Activated CD4-positive, alpha-beta T cell treated with anti-CD3 and anti-CD28 coated beads, Interleukin-2, amount 50 U/mL, for 16 hours (primary cell): ENCODE measurements around the gene DDIT4.

ENCODE experiments used
- DNase-seq: peaks from one replicate; pipeline ENCODE4 v3.0.0-alpha.2; 2020

Gene DDIT4

DNA sequence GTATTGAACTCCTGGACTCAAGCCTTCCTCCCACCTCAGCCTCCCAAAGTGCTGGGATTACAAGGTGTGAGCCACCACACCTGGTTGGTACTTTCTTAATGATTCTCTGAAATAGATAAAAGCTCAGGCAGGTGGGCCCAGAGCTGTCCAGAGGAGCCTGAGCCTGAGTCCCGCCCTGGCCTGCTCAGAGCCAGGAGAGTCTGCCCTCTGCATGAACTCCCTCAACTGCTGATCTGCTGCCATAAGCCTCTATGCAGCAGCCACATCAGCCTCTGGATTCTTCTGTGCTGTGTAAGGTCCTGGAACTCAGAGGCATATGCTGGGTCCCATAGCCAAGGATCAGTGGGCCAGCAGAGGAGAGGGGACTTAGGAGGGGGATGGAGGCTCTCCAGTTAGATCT lies 23.1 kb upstream of the DDIT4 start:
- no peak for DNase-seq

DNA sequence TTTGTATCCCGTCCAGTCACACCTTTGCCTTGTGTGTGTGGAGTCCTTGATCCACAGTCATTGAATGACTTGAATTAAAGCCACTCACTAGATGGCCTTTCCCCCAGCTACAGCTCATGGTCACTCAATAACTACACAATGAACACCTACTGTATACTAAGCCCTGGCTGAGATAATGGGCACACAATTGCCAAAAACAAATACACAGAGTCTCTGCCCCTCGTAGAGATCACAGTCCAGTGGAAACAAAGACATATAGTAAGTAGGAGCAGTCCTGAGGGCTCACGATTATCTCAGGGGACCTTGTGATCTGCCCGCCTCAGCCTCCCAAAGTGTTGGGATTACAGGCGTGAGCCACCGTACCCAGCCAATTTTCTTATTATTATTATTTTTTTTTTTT lies 22.1 kb upstream of the DDIT4 start:
- no peak for DNase-seq

DNA sequence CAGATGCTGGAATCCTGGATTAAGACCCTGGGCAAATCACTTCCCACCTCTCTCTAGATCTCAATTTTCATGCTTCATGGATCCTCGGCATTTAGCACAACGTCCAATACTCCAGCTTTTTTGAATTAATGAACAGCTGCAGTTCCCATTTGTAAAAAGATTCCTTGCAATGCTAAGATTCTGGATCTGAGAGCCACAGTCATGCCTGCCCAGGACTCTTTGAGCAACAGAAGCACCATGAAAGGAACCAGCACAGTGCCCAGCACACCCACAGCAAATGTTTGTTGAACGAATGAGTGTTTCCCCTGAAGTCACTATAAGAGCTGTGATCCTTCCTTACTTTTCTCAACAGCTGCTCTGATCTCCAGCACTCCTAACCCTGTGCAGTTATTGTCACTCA lies 20.8 kb upstream of the DDIT4 start:
- no peak for DNase-seq

DNA sequence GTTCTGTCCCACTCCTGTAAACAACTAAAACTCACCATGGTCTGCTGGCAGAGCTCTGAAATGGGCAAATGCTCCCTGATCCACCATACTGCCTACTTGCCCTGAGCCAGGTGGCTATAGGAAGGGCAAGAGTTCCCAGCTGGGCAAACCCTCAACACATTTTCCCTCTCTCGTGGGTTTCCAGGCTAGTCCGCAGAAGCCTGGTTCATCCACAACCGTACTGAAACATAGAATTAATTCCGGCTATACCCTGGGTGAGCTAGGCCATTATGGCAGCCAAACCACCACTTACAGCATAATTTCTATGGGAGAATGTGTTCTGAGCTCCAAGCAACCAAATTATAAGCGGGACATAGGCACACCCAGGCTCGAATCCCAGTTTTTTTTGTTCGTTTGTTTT lies 20.1 kb upstream of the DDIT4 start:
- no peak for DNase-seq

DNA sequence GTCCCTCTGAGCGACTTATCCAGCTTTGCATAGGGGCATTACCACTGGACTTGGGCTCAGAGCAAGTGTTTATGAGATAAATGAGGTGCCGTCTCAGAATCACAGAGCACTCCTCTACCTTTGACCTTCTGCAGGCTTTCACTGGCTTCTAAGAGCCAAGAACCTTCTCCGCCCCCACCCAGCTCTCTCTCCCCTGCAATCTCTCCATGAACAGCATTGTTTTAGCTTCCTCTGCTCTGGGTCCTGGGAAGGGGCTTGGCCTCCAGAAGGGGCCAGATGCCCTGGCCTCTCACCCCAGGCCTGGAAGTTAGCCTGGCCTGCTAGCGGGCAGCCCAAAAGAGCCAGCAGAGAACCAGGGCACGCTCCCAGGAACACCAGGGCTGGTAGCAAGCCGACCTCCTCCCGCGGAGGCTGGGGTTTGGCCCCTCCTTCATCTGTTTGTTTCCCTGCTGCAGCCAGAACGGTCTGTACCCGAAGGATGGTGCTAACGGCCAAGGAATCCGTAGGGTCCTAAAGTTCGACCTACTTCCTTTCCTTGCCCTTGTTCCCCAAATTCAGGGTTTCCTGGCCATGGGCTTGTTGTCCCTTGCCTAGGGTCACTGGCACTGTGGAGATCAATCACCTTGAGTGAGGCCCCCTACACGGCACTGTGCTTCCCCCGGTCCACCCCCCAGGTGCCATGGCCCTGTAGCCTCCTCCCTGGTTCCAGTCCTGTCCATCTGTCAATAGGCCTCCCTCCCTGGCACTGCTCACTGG lies 18.7 kb upstream of the DDIT4 start:
- no peak for DNase-seq

DNA sequence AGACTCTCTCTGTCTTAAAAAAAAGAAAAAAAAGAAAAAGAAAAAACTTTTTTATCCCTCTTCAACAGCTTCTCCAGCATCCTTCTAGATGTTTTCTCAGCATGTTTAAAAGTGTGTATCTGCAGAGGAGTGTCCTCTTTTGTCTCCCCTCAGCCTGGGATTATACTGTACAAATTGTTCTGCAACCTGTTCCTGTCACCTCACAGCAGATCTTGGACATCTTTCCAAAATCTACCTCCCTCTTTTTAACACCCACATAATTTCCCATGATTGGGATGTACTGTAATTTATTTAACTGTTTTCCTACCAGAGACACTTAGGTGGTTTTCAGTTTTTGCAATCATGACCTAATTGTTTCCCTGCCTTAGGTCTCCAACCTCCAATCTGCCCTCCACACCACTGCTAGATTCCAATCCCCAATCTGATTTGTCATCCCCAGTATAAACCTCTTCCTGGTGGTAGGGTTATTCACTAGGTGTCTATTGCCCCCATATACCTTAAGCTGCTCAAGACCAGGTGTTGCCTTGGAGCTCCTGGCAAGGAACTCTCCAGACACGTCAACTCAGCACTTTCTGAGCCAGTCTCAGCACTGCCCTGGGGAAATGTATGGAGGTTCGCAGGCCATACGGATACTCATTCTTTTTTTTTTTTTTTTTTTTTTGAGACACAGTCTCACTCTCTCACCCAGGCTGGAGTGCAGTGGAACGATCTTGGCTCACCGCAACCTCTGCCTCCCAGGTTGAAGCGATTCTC lies 17.6 kb upstream of the DDIT4 start:
- DNase-seq: no peak

GRCh38 chr10:72257051-72257892 lies 16.5 kb upstream of the DDIT4 start:
- DNase-seq: no peak

- DNase-seq: no peak
Observed at GRCh38 chr10:72258617-72259016, 15.1 kb upstream of the DDIT4 start.

GRCh38 chr10:72259491-72260238 lies 14.1 kb upstream of the DDIT4 start:
- no peak for DNase-seq

GRCh38 chr10:72260239-72260975 lies 13.3 kb upstream of the DDIT4 start:
- DNase-seq: peak; percentile 95

DNA sequence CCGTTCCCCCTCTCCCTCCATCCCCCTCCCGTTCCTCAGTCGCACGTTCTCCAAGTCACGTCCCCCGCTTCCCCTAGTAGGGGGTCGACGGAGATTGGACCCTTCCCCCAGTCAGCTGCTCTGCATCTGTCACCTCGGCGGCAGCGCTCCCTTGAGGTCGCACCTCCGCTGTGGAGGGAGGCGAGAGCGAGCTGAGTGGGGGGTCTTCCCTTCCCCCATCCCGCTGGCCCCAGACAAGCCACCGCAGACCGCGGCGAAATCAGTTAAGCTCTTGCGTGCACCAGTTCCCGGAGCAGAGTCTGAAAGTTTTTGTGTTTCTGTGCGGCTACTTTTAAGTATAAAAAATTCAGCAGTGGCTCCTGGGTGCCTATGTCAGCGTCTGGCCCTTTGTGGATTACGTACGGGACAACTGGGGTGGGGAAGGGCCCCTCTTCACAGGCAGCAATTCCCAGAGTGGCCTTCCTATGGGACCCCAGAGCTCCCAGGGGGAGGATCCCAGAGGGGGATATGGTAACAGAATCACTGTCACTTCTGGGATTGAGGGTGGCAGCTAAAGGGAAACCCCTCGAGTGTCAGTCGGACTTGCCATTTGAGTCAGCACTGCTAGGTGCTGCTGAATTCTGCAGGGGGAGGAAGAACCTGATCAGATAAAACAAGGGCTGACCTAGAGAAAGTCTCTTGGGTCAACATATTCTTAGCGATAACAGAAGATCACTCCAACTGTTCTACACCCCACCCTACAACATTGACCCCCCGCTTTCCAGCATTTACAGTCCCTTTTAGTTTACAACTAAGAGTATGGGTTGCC lies 12.5 kb upstream of the DDIT4 start:
- peak; percentile 91 for DNase-seq

- no peak for DNase-seq
Observed at GRCh38 chr10:72261784-72262404, 11.8 kb upstream of the DDIT4 start.

GRCh38 chr10:72263613-72264241 lies 10.0 kb upstream of the DDIT4 start:
- DNase-seq: no peak

GRCh38 chr10:72264536-72264935 lies 9.2 kb upstream of the DDIT4 start:
- no peak for DNase-seq

DNA sequence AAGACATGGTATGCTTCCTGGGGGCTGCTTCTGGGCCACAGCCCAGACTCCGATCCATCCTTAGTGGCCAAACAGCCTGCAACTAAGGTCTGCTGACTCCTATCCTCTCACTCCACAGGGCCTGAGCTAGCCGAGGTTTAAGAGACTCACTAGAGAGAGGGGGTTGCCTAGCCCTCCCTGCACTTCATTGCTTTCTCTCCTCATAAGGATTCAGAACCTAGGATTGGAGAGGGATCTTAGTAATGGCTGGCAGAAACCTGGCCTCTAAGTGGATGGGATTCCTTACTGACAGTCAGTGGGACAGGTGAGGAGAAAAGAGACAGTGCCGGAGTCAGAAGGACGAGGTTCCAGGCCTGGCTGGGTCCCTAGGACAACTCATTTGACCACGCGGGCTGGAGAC lies 8.2 kb upstream of the DDIT4 start:
- DNase-seq: no peak

DNA sequence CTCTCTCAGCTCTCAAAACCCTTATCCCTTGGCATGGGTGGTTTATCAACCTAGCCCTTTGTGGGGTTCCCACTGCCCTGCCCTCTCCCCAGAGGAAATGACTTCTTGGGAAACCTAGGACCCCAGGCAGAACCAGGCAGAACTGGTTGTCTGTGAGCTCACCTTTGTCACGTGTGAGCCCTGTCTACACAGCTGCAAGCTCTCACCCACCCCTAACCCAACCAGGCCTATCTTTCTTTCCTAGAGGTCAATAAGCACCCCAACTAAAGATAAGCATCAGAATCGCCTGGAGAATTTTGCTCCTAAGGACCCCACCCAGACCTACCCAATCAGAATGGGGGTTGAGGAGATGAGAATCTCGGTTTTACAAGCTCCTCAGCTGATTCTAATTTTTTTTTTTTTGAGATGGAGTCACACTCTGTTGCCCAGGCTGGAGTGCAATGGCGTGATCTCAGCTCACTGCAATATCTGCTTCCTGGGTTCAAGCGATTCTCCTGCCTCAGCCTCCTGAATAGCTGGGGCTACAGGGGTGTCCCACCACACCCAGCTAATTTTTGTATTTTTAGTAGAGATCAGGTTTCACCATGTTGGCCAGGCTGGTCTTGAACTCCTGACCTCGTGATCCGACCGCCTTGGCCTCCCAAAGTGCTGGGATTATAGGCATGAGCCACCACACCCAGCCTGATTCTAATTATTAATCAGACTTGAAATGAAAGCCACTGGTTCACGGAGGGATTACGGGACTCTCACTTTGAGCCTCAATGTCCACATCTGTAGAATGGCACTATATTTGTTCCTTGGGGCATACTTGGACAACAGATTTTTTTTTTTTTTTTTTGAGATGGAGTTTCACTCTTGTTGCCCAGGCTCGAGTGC lies 7.5 kb upstream of the DDIT4 start:
- no peak for DNase-seq

- no peak for DNase-seq
Observed at GRCh38 chr10:72267381-72267780, 6.3 kb upstream of the DDIT4 start.

DNA sequence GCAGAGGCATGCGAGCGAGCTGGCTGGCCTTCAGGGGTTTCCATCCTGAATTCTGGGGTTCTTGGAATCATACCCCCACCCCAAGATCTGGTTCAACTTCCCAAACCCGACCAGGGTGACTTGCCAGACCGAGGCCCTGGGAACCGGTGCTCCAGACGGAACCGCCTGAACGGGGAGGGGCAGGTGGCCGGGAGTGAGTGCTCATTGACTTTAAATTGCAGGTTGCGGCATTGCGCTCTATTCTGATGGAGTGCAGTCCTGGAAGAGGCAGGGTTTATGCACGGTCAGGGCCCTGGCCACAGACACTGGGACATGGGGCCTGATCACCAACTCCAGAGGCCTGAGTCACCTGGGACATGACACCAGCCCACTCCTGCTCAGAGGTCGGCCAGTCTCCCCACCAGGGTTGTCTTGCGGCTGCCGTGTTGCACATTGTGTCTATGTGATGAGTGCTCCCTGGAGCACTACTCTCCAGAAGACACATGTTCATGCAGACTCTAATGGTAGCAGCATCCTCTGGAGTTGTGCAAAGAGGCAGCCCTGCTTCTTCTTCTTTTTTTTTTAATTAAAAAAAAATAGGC lies 5.8 kb upstream of the DDIT4 start:
- DNase-seq: no peak
